Endothelial cell of umbilical vein (primary cell): ENCODE results near the gene JMJD8. TPM values are rescaled to one million over a fixed set of nuclear protein-coding genes. Genes with fewer than 3 reads are reported as not detected.

Experiments used
- BruUV-seq: library from RNA; stranded (reverse); fragments of 400-500 nt; replicated peaks from 2 replicates; lab custom pipeline; 2021; lab: Mats Ljungman, UMichigan
- CTCF ChIA-PET: fragments of 300-600, 350-600 bp; sonication (Branson Sonifier 250); formaldehyde crosslinking; loops from one replicate; lab custom pipeline; 2021; ENCODE audit warnings: antibody characterized with exemption, inconsistent platforms; lab: Charles Lee
- POLR2A ChIA-PET: fragments of 300-600, 350-600 bp; sonication (Branson Sonifier 250); formaldehyde crosslinking; loops from one replicate; lab custom pipeline; 2021; ENCODE audit warnings: antibody characterized with exemption, inconsistent platforms; lab: Charles Lee
- DNase-seq: peaks from one replicate; pipeline ENCODE4 v3.0.0-alpha.2; 2011; ENCODE audit warnings: low read depth, low spot score
- FAIRE-seq: peaks from 2 replicates; lab custom pipeline; 2011; peaks lifted over from hg19 to GRCh38; lab: Jason Lieb, UNC
- H2AFZ ChIP-seq: 2 replicates; pipeline ENCODE4 v1.6.0; 2012; ENCODE audit warnings: low read depth, low read length, control low read depth, inconsistent platforms
- H3K27ac ChIP-seq: 2 replicates; pipeline ENCODE4 v1.5.1; 2011; ENCODE audit warnings: low read depth, mild to moderate bottlenecking, control low read depth, low read length, moderate library complexity; ENCODE audit not compliant: insufficient read depth
- H3K27me3 ChIP-seq, 2 experiments: 2 replicates each; pipeline versions ENCODE4 v1.6.0 to v1.6.1; 2011; ENCODE audit warnings: low read length in 2 of 2, mixed read lengths in 1 of 2; ENCODE audit not compliant: control insufficient read depth in 2 of 2, insufficient read depth in 2 of 2
- H3K36me3 ChIP-seq, 2 experiments: 2 replicates in 1 of 2; 3 replicates in 1 of 2; pipeline ENCODE4 v1.5.1; 2011; ENCODE audit warnings: low read length in 2 of 2, mild to moderate bottlenecking in 1 of 2, moderate library complexity in 1 of 2; ENCODE audit not compliant: control insufficient read depth in 2 of 2, insufficient read depth in 2 of 2; ENCODE audit errors: extremely low read depth in 1 of 2
- H3K4me1 ChIP-seq: 3 replicates; pipeline ENCODE4 v1.5.1; 2011; ENCODE audit warnings: mild to moderate bottlenecking, low read length; ENCODE audit not compliant: control insufficient read depth, insufficient read depth; ENCODE audit errors: extremely low read depth
- H3K4me2 ChIP-seq: 2 replicates; pipeline ENCODE4 v1.6.1; 2011; ENCODE audit warnings: low read length, control low read depth, mixed read lengths; ENCODE audit not compliant: insufficient read depth
- H3K4me3 ChIP-seq, 3 experiments: fragments of 200-600 bp in 1 of 3; sonication (generic), shearing (Covaris generic) in 1 of 3; replicated peaks in 1 of 3; 2 replicates each; pipeline ENCODE4 v1.5.1; 2011 to 2016; ENCODE audit warnings: control low read depth in 3 of 3, low read length in 3 of 3, mild to moderate bottlenecking in 2 of 3, inconsistent platforms in 1 of 3, low read depth in 1 of 3, moderate library complexity in 1 of 3; ENCODE audit not compliant: insufficient read depth in 1 of 3
- H3K79me2 ChIP-seq: 2 replicates; pipeline ENCODE4 v1.6.0; 2012; ENCODE audit warnings: low read length, inconsistent platforms; ENCODE audit not compliant: control insufficient read depth, insufficient read depth
- H3K9ac ChIP-seq: replicated peaks from 2 replicates; pipeline ENCODE3; 2011; ENCODE audit warnings: low read length, control low read depth; ENCODE audit not compliant: insufficient read depth; ENCODE audit errors: extremely low read depth
- H3K9me1 ChIP-seq: replicated peaks from 3 replicates; pipeline ENCODE4 v1.6.0; 2011; ENCODE audit warnings: mild to moderate bottlenecking, low read length; ENCODE audit not compliant: control insufficient read depth, insufficient read depth; ENCODE audit errors: extremely low read depth
- H3K9me3 ChIP-seq: replicated peaks from 2 replicates; pipeline ENCODE4 v1.5.1; 2012; ENCODE audit warnings: low read length, inconsistent platforms; ENCODE audit not compliant: control insufficient read depth, insufficient read depth
- H4K20me1 ChIP-seq: replicated peaks from 2 replicates; pipeline ENCODE3; 2011; ENCODE audit warnings: mild to moderate bottlenecking, low read length; ENCODE audit not compliant: control insufficient read depth, insufficient read depth; ENCODE audit errors: extremely low read depth
- EZH2 ChIP-seq: IDR thresholded peaks from 2 replicates; pipeline ENCODE4 v1.6.1; 2012; ENCODE audit warnings: borderline replicate concordance, low read depth, mild to moderate bottlenecking, moderate library complexity, low read length, inconsistent platforms; ENCODE audit not compliant: severe bottlenecking
- FOS ChIP-seq: IDR thresholded peaks from 2 replicates; pipeline ENCODE4 v1.6.1; 2011; ENCODE audit warnings: mild to moderate bottlenecking, low read length, moderate library complexity, borderline replicate concordance; ENCODE audit not compliant: insufficient read depth
- GATA2 ChIP-seq: IDR thresholded peaks from 2 replicates; pipeline ENCODE4 v1.7.0; 2011; ENCODE audit warnings: low read depth, mild to moderate bottlenecking, moderate library complexity, mixed read lengths, low read length; ENCODE audit not compliant: insufficient read length, insufficient read depth
- JUN ChIP-seq: IDR thresholded peaks from 2 replicates; pipeline ENCODE4 v1.6.1; 2011; ENCODE audit warnings: borderline replicate concordance, low read depth; ENCODE audit not compliant: insufficient read length, insufficient read depth
- MYC ChIP-seq: IDR thresholded peaks from one replicate; pipeline ENCODE4 v1.6.1; 2011; ENCODE audit warnings: mild to moderate bottlenecking, low read depth, low read length
- POLR2A ChIP-seq: IDR thresholded peaks from 2 replicates; pipeline ENCODE4 v1.6.1; 2012; ENCODE audit warnings: low read depth, mild to moderate bottlenecking, control low read depth, low read length
- POLR2AphosphoS5 ChIP-seq: IDR thresholded peaks from 2 replicates; pipeline ENCODE4 v1.6.1; 2012; ENCODE audit warnings: low read depth, mild to moderate bottlenecking, control low read depth, low read length, moderate library complexity; ENCODE audit not compliant: insufficient read depth
- dilution Hi-C: fragments of 300-500 bp; cut with MboI; formaldehyde crosslinking; loops from one replicate; pipeline ENCODE4 v1.15.0; 2019; ENCODE audit warnings: low sequenced_read_pairs; ENCODE audit not compliant: extremely low pct_ligation_motif_present
- intact Hi-C: fragments of 100-400 bp; cut with micrococcal nuclease; formaldehyde crosslinking; loops from one replicate; pipeline ENCODE4 v1.10.0; 2022
- polyA plus RNA-seq, 4 experiments: library from polyadenylated mRNA; depleted of rRNA in 3 of 4; stranded (reverse) in 3 of 4; unstranded in 1 of 4; fragments of >200 nt; gene quantifications; 2 replicates each; pipeline versions ENCODE4 v1.2.1 to v1.2.3, GENCODE V29; 2011 to 2012; ENCODE audit warnings: missing spikeins in 1 of 4
- total RNA-seq: library from RNA; stranded (reverse); gene quantifications from 2 replicates; pipeline ENCODE4 v1.2.3, GENCODE V29; 2021
- TF ChIP-seq, protein P1 (sequence below): IDR thresholded peaks from 2 replicates; pipeline ENCODE4 v1.6.1; 2011; ENCODE audit not compliant: insufficient read depth, insufficient read length
- TF ChIP-seq, protein P2 (sequence below), 2 donors: IDR thresholded peaks; 1 replicate in 1 of 2; 2 replicates in 1 of 2; pipeline ENCODE4 v1.5.1; 2011; ENCODE audit warnings: low read length in 2 of 2, mild to moderate bottlenecking in 2 of 2, moderate library complexity in 2 of 2, control low read depth in 1 of 2, inconsistent platforms in 1 of 2, low read depth in 1 of 2; ENCODE audit not compliant: insufficient read depth in 1 of 2; ENCODE audit errors: extremely low read depth in 1 of 2

Gene JMJD8
- total and polyA plus RNA-seq, 2 donors (not counting 3 experiments of a cell fraction or from before 2014, with no cell fraction given), result 55.1 to 102 TPM

- intact Hi-C loops (loop anchor here (1.0 kb wide), 1 partner anchor 11 kb away; no protein-coding TSS in a partner anchor), dilution Hi-C loops (no loop called here)
- peak overlapping the region; percentile 22 for H3K27ac ChIP-seq
- peak overlapping the region in 2 of 3 experiments; percentile 55 to 57 for H3K4me3 ChIP-seq
- peaks cover 8% of the 10 kb centered on the region for H3K4me1 ChIP-seq
- no TSS peak for BruUV-seq
- peak overlapping the region; percentile 16 for H3K4me2 ChIP-seq
- DNase-seq, result no peak
- H3K36me3 ChIP-seq, result peaks cover 0 to 2% of the 10 kb centered on the region in 2 experiments
- peak overlapping the region; percentile 23 for H2AFZ ChIP-seq
- no peak for TF ChIP-seq POLR2A
- TF ChIP-seq, protein P1, sequence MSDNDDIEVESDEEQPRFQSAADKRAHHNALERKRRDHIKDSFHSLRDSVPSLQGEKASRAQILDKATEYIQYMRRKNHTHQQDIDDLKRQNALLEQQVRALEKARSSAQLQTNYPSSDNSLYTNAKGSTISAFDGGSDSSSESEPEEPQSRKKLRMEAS, result no peak
- no peak for TF ChIP-seq GATA2
- TF ChIP-seq EZH2, result no peak
- no peak for TF ChIP-seq JUN
- TF ChIP-seq, protein P2, sequence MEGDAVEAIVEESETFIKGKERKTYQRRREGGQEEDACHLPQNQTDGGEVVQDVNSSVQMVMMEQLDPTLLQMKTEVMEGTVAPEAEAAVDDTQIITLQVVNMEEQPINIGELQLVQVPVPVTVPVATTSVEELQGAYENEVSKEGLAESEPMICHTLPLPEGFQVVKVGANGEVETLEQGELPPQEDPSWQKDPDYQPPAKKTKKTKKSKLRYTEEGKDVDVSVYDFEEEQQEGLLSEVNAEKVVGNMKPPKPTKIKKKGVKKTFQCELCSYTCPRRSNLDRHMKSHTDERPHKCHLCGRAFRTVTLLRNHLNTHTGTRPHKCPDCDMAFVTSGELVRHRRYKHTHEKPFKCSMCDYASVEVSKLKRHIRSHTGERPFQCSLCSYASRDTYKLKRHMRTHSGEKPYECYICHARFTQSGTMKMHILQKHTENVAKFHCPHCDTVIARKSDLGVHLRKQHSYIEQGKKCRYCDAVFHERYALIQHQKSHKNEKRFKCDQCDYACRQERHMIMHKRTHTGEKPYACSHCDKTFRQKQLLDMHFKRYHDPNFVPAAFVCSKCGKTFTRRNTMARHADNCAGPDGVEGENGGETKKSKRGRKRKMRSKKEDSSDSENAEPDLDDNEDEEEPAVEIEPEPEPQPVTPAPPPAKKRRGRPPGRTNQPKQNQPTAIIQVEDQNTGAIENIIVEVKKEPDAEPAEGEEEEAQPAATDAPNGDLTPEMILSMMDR (IDR thresholded peaks at IDR 0.05; ENCODE audit: extremely low read depth in 1 of 2, insufficient read depth in 1 of 2, low read depth in 1 of 2, low read length in 2 of 2), result no peak
- no peak for TF ChIP-seq FOS
- no peak for TF ChIP-seq POLR2AphosphoS5
- TF ChIP-seq MYC, result no peak
- CTCF ChIA-PET, result interaction anchor here (1.1 kb wide), 1 partner anchor 11 kb away, joined by 11 read pairs; no protein-coding TSS in a partner anchor
- H3K9me3 ChIP-seq, result no peaks in the 10 kb centered on the region
- no peaks in the 10 kb centered on the region for H3K79me2 ChIP-seq
- peak overlapping the region; percentile 65 for H3K9ac ChIP-seq
- POLR2A ChIA-PET, result interaction anchor here (1.3 kb wide), 1 partner anchor 13 kb away, joined by 4 read pairs; the partner anchor contains the start of gene METTL26
- no peaks in the 10 kb centered on the region for H3K9me1 ChIP-seq
- FAIRE-seq, result no peak
- no peaks in the 10 kb centered on the region for H4K20me1 ChIP-seq
- no peaks in the 10 kb centered on the region for H3K27me3 ChIP-seq
These were observed 34.5 kb downstream of the JMJD8 start for GRCh38 chr16:649631-650030.
